Stimulated activated CD4-positive, alpha-beta T cell treated with anti-CD3 and anti-CD28 coated beads, Interleukin-12 subunit alpha, Interleukin-12 subunit beta, amount 100 ng/mL, for 48 hours (primary cell): ENCODE results near the gene CACNA2D3.

ENCODE experiments used
- DNase-seq, 3 donors: peaks; one replicate each; pipeline ENCODE4 v3.0.0-alpha.2; 2020; ENCODE audit warnings: low read depth in 2 of 3, low spot score in 1 of 3

Gene CACNA2D3

GRCh38 chr3:54264050-54264449, 141.7 kb downstream of the CACNA2D3 start:
- DNase-seq, result no peak

- no peak for DNase-seq
Measured at GRCh38 chr3:54270816-54271526, 148.6 kb downstream of the CACNA2D3 start.

- no peak for DNase-seq
Measured at GRCh38 chr3:54273791-54274190, 151.4 kb downstream of the CACNA2D3 start.

GRCh38 chr3:54274607-54275006, 152.3 kb downstream of the CACNA2D3 start:
- DNase-seq, result no peak

- no peak for DNase-seq
Measured at GRCh38 chr3:54279005-54279583, 156.7 kb downstream of the CACNA2D3 start.

GRCh38 chr3:54283470-54283869, 161.1 kb downstream of the CACNA2D3 start:
- DNase-seq, result no peak

GRCh38 chr3:54294214-54294613, 171.9 kb downstream of the CACNA2D3 start:
- DNase-seq, result no peak

GRCh38 chr3:54296531-54296930, 174.2 kb downstream of the CACNA2D3 start:
- no peak for DNase-seq

GRCh38 chr3:54299169-54299935, 177.0 kb downstream of the CACNA2D3 start:
- no peak for DNase-seq

- no peak for DNase-seq
Measured at GRCh38 chr3:54303517-54304375, 181.4 kb downstream of the CACNA2D3 start.

- DNase-seq, result no peak
Measured at GRCh38 chr3:54304877-54305276, 182.5 kb downstream of the CACNA2D3 start.

GRCh38 chr3:54305409-54306099, 183.2 kb downstream of the CACNA2D3 start:
- no peak for DNase-seq

GRCh38 chr3:54307566-54308180, 185.3 kb downstream of the CACNA2D3 start:
- DNase-seq, result no peak

- no peak for DNase-seq
Measured at GRCh38 chr3:54309601-54310000, 187.2 kb downstream of the CACNA2D3 start.

GRCh38 chr3:54311211-54311747, 188.9 kb downstream of the CACNA2D3 start:
- no peak for DNase-seq

GRCh38 chr3:54312156-54312899, 190.0 kb downstream of the CACNA2D3 start:
- no peak for DNase-seq

GRCh38 chr3:54313418-54313817, 191.1 kb downstream of the CACNA2D3 start:
- no peak for DNase-seq

GRCh38 chr3:54321520-54321919, 199.2 kb downstream of the CACNA2D3 start:
- no peak for DNase-seq

- DNase-seq, result no peak
Measured at GRCh38 chr3:54322354-54322753, 200.0 kb downstream of the CACNA2D3 start.
